GM10266 (cell line): Measurements from ENCODE around the gene MRPL40.

Experiments
- DNase-seq: peaks from one replicate; pipeline ENCODE4 v3.0.0; 2012; ENCODE audit errors: extremely low spot score
- TF ChIP-seq, protein P1 (sequence below): IDR thresholded peaks from 2 replicates; pipeline ENCODE4 v1.5.1; 2012; ENCODE audit warnings: mild to moderate bottlenecking, low read depth; ENCODE audit not compliant: control insufficient read depth, insufficient read depth; ENCODE audit errors: missing control alignments

MRPL40 gene

DNA sequence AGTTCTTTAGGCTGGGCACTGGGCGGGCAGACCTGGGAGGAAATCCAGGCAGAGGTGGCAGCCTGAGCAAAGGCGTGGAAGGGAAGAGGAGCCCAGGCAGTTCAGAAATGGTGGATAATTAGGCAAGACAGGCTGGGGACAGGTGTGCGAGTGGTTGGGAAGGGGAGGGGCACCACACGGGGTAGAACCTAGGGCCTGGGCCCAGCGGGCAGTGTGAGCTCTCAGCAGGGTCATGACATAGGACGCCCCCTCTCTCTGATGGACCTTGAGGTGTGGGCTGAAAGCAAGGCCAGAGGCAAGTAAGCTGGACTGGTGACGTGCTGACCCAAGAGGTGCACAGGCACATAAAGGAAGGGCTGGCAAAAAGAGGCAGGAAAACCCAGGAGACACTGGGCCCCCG lies 39.9 kb downstream of the MRPL40 start:
- TF ChIP-seq, protein P1, sequence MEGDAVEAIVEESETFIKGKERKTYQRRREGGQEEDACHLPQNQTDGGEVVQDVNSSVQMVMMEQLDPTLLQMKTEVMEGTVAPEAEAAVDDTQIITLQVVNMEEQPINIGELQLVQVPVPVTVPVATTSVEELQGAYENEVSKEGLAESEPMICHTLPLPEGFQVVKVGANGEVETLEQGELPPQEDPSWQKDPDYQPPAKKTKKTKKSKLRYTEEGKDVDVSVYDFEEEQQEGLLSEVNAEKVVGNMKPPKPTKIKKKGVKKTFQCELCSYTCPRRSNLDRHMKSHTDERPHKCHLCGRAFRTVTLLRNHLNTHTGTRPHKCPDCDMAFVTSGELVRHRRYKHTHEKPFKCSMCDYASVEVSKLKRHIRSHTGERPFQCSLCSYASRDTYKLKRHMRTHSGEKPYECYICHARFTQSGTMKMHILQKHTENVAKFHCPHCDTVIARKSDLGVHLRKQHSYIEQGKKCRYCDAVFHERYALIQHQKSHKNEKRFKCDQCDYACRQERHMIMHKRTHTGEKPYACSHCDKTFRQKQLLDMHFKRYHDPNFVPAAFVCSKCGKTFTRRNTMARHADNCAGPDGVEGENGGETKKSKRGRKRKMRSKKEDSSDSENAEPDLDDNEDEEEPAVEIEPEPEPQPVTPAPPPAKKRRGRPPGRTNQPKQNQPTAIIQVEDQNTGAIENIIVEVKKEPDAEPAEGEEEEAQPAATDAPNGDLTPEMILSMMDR: no peak
- no peak for DNase-seq

DNA sequence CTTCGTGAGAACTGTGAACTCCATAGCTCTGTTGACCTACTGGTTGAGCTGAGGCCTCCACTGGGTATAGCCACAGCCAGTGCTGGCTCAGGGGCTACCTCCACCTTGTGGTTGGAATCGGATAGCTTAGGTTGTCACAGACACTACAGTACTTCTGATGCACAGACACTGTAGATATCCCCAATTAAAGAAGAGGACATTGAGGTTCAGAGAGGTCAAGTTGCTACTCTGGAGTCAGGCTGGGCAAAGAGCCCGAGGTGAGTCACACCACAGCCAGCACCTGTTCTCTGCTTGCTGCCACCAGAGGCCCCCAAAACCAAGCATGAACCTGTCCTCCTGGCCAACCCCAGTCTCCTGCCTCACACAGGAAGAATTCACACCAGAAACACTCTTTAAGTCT lies 41.2 kb downstream of the MRPL40 start:
- TF ChIP-seq, protein P1: no peak
- no peak for DNase-seq

DNA sequence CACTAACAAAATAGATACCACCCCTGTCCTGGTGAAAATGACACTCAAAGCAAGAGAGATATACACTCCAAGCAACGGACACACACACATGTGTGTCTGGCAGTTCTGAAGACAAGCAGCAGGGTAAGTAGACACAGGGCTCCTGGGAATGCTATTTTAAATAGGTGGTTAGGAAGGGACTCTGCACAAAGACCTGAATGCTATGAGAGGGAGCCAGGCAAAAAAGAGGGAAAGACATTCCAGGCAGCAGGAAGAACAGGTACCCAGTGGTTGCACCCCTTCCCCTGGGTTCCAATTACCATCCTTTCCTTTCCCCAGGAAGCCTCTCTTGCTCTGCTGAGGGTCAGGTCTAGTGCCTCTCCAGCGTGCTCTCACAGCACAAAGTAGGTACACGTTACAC lies 43.7 kb downstream of the MRPL40 start:
- no peak for DNase-seq
- TF ChIP-seq, protein P1: no peak

DNA sequence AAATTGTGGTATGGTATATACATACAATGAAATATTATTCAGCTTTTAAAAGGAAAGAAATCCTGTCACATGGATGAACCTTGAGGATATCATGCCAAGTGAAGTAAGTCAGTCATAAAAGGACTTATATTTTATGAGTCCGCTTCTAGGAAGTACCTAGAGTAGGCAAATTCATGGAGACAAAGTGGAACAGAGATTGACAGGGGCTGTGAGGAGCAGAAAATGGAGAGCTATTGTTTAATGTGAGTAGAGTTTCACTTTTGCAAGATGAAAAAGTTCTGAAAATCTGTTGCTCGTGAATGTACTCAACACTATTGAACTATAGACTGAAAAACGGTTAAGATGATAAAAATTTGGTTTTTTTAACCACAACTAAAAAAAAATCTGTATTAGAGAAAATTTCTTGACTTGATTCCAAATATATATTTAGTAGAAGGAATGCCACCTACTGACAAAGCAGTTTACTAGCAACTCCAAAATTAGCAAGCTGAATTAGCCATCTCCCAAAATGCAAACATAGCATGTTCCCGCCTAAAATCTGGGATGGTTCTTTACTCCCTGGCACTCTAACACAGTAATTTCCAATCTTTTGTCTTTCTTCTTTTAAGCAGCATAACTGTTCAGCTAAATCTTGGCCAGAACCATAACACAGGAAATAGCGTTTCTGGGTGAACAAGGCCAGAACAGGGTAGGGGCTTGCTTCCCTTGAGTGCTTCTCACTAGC lies 45.1 kb downstream of the MRPL40 start:
- TF ChIP-seq, protein P1: peak; percentile 54
- no peak for DNase-seq

DNA sequence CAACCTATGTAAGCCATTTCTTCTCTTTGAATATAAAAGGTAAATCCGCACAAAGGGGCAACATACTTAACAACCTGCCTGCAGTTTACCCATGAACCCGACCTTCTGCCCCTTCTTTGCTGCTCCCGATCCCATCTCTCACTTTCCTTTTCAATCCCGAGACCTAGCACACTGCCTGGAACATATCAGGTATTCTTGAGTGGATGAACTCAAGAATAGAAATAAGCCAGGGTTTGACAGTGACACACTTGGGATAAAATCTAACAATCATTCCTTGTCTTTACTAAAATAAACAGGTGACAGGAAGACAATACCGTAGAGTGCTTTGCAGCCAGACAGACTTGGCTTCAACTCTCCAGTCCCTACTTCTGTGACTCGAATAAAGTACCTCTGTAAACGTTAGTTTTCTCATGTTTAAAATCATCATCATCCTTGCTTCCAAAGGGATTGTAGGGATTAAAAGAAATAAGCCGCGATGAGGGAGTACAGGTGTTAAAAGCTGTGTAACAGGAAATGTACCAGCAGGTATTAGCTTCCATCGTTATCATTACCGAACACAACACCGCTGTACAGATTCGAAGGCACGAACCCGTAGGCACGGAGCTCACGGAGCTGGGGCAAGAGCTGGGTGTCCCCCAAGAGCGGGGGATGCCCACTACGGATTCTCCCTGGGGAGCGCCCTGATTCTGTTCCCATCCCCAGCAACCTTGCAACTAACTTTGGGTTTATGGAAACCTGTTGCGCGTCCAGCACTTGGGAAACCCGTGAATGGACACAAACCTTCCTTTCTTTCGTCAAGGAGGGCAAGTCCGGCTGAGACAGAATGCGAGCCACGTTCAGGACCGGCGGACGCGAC lies 45.9 kb downstream of the MRPL40 start:
- DNase-seq: no peak
- TF ChIP-seq, protein P1: no peak

DNA sequence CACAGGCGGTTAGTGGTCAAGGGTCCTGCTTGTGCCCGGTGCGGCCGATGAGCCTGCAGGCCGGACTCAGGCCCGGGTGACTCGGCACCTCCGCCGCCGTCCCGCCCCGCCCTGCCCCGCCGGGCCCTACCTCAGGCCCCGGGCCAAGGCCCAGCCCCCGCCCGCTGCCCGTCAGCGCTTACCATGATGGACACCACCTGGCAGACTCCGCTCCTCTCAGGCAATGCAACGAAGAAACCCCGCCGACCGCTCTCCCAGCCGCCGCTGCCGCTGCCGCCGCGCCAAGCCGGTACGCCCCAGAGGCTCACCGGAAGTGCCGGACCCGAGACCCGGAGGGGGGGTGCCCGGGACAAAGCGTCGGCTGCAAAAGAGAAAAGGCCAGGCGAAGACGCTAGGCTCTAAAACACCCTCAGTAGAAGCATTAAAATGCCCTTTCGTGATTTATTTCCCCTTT lies 46.6 kb downstream of the MRPL40 start, which contains the start of gene UFD1:
UFD1 (minus strand) TSS at position 293 of the 454 bp plus-strand sequence; CDS start at position 185, 108 bp downstream.
- TF ChIP-seq, protein P1: no peak
- peak; percentile 83 for DNase-seq
